Cardiac fibroblast (primary cell): ENCODE measurements around the gene CABS1.

Source experiments
- DNase-seq, 2 donors: peaks; one replicate each; pipeline versions ENCODE4 v3.0.0 to v3.0.0-alpha.2; 2010; ENCODE audit warnings: low read depth in 2 of 2
- H3K4me3 ChIP-seq, 2 donors: replicated peaks in 1 of 2; 1 replicate in 1 of 2; 2 replicates in 1 of 2; pipeline ENCODE4 v1.5.1; 2011; ENCODE audit warnings: low read depth in 2 of 2, low read length in 2 of 2, mild to moderate bottlenecking in 2 of 2, moderate library complexity in 1 of 2
- CTCF ChIP-seq: IDR thresholded peaks from one replicate; pipeline ENCODE4 v1.5.1; 2011; ENCODE audit warnings: low read depth, mild to moderate bottlenecking, low read length, inconsistent platforms

CABS1 gene

GRCh38 chr4:70371987-70372386 lies 37.2 kb downstream of the CABS1 start:
- no peak for DNase-seq
- TF ChIP-seq CTCF: no peak
- no peak overlapping the region for H3K4me3 ChIP-seq

DNA sequence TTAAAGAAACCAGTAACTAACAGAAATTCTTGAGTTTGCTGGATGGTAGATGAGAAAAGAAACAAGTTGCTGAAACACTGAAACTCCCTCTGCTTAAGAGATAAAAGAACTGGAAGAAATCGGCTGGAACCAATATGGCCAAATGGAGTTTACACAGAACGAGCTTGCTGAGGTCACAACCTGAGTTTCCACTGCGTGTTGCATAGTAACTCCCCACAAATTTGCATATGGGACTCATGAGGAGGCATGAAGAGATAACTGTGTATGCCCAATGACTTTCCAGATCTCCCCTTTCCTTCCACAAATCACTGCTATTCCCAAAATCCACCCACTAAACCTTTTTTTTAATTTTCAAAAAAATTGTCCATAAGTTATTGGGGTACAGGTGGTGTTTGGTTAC lies 38.0 kb downstream of the CABS1 start:
- H3K4me3 ChIP-seq: no peak overlapping the region
- no peak for DNase-seq
- no peak for TF ChIP-seq CTCF

DNA sequence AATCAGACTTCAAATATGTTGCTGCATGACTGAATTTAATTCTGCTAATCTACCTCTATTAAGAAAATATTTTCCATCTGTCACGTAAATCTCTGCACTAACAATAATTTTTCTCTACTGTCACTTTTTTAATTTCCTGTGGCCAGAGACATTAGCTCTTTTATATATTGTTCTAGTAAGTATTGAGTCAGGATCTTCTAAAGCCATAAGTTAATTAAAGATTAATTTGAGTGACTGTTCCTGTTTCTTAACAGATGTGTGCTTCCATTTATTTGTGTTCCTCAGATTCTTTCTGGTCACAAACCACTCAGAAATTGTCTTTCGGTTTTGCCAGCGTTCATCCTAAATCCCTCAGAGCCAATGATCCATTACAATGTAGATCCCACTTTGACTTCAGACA lies 45.8 kb downstream of the CABS1 start:
- no peak for TF ChIP-seq CTCF
- no peak overlapping the region for H3K4me3 ChIP-seq
- no peak for DNase-seq

- no peak for TF ChIP-seq CTCF
- DNase-seq: no peak
These were observed 48.0 kb downstream of the CABS1 start, which contains the start of gene SMR3B for GRCh38 chr4:70382691-70383181. TSS of gene SMR3B (plus strand) at chr4:70383131. CDS start at chr4:70384511, 1,380 bp downstream.

More at GRCh38 chr4:70382691-70383181, 48.0 kb downstream of the CABS1 start, which contains the start of gene SMR3B:
- H3K4me3 ChIP-seq: no peak within 1 kb of the TSS
